Muscle of leg (tissue), 11 donors: Measurements from ENCODE around the gene SLC2A6. TPM values are rescaled to one million over a fixed set of nuclear protein-coding genes. Genes with fewer than 3 reads are reported as not detected.

ENCODE experiments used
- DNase-seq: peaks from one replicate; pipeline ENCODE4 v3.0.0; 2013
- H3K27ac ChIP-seq: one replicate; pipeline ENCODE4 v1.5.1; 2013; ENCODE audit warnings: mild to moderate bottlenecking, low read length, control low read depth
- H3K27me3 ChIP-seq: one replicate; pipeline ENCODE4 v1.6.1; 2013; ENCODE audit warnings: low read length; ENCODE audit not compliant: control insufficient read depth, insufficient read depth
- H3K36me3 ChIP-seq: one replicate; pipeline ENCODE4 v1.6.1; 2013; ENCODE audit warnings: low read length; ENCODE audit not compliant: control insufficient read depth, insufficient read depth
- H3K4me1 ChIP-seq: one replicate; pipeline ENCODE4 v1.6.1; 2013; ENCODE audit warnings: low read length; ENCODE audit not compliant: control insufficient read depth, insufficient read depth
- H3K4me3 ChIP-seq: one replicate; pipeline ENCODE4 v1.5.1; 2013; ENCODE audit warnings: low read length, control low read depth
- H3K9me3 ChIP-seq: replicated peaks from 2 replicates; pipeline ENCODE4 v1.6.1; 2013; ENCODE audit warnings: low read depth, low read length; ENCODE audit not compliant: control insufficient read depth
- WGBS: methylation state at CpG from one replicate; pipeline ENCODE4 v1.1.5; 2013; ENCODE audit warnings: missing lambda C conversion rate; ENCODE audit not compliant: insufficient coverage; 5-methylcytosine and 5-hydroxymethylcytosine counted together
- polyA plus RNA-seq, 8 donors: library from polyadenylated mRNA; unstranded; fragments of 120-200 nt; gene quantifications; one replicate each; pipeline versions ENCODE4 v1.2.1 to v1.2.3, GENCODE V29; 2013; ENCODE audit warnings: inconsistent platforms in 1 of 8, low replicate concordance in 1 of 8; ENCODE audit not compliant: insufficient read length in 8 of 8, insufficient read depth in 1 of 8
- total RNA-seq: library from RNA; stranded (reverse); fragments of 120-200 nt; gene quantifications from one replicate; pipeline ENCODE4 v1.2.4, GENCODE V29; 2013

SLC2A6 gene
- total and polyA plus RNA-seq, 9 donors: 0.44 to 2.1 (median 1.4) TPM

DNA sequence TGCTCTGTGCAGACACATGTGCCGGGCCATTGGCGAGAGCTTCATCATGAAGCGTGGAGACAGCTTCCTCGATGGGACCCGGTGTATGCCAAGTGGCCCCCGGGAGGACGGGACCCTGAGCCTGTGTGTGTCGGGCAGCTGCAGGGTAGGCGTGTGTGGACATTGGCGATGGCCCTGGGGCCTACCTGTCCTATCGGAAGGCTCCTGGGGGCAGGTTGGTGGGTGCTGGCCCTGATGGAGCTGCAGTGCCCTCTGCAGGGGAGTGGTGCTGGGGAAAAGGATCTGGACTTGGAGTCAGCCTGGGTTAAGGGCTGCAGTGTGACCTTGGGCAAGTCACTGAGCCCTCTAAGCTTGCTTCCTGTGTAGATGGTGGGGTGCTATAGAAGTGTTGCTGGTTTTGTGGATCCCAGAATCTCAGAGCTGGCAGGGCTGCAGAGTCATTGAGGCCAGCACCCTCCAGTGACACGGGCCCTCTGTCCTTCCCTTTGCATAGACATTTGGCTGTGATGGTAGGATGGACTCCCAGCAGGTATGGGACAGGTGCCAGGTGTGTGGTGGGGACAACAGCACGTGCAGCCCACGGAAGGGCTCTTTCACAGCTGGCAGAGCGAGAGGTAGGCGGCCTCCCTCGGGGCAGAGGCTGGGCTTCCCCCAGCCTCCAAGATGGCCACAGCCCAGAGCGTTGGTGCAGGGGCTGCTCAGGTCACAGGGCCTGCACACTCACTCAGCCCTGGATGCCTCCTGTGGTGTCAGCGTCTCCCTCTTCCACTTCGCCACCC is 41.0 kb downstream of the SLC2A6 start:
- no peak for DNase-seq
- 91% methylated on average over 20 of the region's 20 CpGs for WGBS
- Histone ChIP-seq H3K9me3 (no peaks in the 10 kb centered on the region), H3K27me3 (no peaks in the 10 kb centered on the region), H3K36me3 (no peaks in the 10 kb centered on the region), H3K4me1 (no peaks in the 10 kb centered on the region), H3K27ac (no peak overlapping the region), H3K4me3 (no peak overlapping the region)

DNA sequence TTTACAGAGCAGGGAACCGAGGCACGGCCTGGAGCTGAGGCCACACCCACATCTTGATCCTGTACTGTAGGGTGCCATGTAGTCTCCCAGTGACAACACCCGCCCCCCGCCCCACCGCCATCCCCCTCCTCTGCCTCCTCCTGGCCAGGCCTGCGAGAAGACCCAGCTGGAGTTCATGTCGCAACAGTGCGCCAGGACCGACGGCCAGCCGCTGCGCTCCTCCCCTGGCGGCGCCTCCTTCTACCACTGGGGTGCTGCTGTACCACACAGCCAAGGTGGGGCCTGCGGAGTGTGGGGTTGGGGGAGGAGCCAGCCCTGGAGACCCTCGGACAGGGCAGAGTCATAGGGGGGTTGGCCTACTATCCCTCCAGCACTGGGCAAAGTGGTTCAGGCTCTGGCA is 42.2 kb downstream of the SLC2A6 start:
- Histone ChIP-seq H3K4me3 (no peak overlapping the region), H3K9me3 (no peaks in the 10 kb centered on the region), H3K36me3 (no peaks in the 10 kb centered on the region), H3K27ac (no peak overlapping the region), H3K27me3 (no peaks in the 10 kb centered on the region), H3K4me1 (no peaks in the 10 kb centered on the region)
- DNase-seq: no peak
- 79% methylated on average over 8 of the region's 16 CpGs for WGBS

DNA sequence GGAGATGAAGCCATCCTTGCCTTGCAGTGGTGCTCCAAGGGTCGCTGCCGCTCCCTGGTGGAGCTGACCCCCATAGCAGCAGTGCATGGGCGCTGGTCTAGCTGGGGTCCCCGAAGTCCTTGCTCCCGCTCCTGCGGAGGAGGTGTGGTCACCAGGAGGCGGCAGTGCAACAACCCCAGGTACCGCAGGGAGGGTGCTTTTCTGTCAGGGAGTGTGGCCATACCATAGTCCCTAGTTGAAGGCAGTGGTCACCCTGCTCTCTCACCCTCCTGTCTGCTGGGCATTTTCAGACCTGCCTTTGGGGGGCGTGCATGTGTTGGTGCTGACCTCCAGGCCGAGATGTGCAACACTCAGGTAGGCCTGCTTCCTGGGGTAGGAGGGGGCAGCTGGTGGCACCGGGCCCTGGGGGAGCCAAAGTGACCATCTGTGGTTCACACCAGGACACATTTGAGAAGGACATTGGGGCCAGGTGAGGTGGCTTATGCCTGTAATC is 45.5 kb downstream of the SLC2A6 start:
- Histone ChIP-seq H3K27ac (no peak overlapping the region), H3K36me3 (no peaks in the 10 kb centered on the region), H3K27me3 (peaks cover 10% of the 10 kb centered on the region), H3K4me1 (no peaks in the 10 kb centered on the region), H3K9me3 (no peaks in the 10 kb centered on the region), H3K4me3 (no peak overlapping the region)
- 83% methylated on average over 11 of the region's 11 CpGs for WGBS
- no peak for DNase-seq

DNA sequence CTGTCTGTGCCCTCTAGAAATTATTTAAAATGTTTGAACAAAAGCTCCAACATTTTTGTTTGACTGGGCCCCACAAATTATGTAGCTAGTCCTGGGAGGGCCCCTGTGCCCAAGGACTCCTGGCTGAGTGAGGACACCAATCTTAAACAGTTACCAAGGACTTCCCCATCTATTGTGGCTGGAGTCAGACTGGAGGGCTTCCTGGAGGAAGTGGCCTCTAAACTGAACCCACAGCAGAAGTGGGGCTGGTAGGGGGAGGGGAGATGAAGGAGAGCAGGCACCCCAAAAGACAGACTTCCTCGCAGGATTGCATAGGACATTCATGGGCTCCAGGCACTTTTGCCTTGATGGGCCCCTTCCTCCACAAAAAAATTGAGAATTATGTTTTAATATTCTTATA is 48.7 kb downstream of the SLC2A6 start:
- Histone ChIP-seq H3K27me3 (peaks cover 22% of the 10 kb centered on the region), H3K27ac (no peak overlapping the region), H3K9me3 (no peaks in the 10 kb centered on the region), H3K4me1 (peaks cover 5% of the 10 kb centered on the region), H3K4me3 (no peak overlapping the region), H3K36me3 (no peaks in the 10 kb centered on the region)
- WGBS: no CpG with 5 or more reads among the region's 1 CpG
- DNase-seq: no peak

DNA sequence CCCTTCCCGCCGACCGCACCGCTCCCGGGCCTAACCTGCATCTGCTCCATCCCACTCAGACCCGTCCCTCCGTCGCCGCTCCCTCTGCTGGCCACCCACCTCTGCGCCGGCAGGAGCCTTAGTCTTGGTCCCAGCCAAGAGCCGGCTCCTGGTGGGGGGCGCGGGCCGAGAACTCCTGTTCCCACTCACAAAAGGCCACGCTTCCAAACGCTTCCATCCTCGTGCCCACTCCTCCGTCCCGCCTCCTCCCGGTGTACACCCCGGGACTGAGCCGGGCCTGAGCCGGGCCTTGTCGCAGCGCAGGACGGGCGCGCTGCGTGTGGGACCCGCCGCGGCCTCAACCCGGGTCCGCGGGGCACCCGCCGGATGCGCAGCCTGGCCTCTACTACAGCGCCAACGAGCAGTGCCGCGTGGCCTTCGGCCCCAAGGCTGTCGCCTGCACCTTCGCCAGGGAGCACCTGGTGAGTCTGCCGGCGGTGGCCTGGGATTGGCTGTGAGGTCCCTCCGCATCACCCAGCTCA is 49.2 kb downstream of the SLC2A6 start:
- H3K27ac ChIP-seq: no peak overlapping the region
- no peaks in the 10 kb centered on the region for H3K36me3 ChIP-seq
- 12% methylated on average over 49 of the region's 49 CpGs for WGBS
- H3K4me3 ChIP-seq: no peak overlapping the region
- H3K27me3 ChIP-seq: peaks cover 22% of the 10 kb centered on the region
- peak; percentile 39 for DNase-seq
- peaks cover 5% of the 10 kb centered on the region for H3K4me1 ChIP-seq
- no peaks in the 10 kb centered on the region for H3K9me3 ChIP-seq

DNA sequence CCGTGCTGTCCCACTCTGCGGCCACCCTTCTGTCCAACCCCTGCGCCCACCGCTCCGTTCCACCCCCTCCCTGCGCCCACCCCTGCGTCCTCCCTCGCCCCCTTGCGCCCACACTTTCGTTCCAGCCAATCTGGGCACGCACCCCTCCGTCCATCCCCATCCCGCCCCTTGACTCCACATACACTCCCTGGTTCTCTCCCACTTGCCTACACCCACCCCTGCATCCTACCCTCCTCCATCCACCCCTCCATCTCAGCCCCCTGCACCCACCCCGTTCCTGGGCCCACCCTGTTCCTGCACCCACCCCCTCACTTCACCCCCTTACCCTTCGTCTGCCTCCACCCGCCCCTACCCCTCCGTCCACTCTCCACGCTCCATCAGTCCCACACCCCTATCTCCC is 49.7 kb downstream of the SLC2A6 start:
- H3K4me1 ChIP-seq: peaks cover 5% of the 10 kb centered on the region
- no peak for DNase-seq
- H3K27me3 ChIP-seq: peaks cover 22% of the 10 kb centered on the region
- no peaks in the 10 kb centered on the region for H3K36me3 ChIP-seq
- H3K4me3 ChIP-seq: no peak overlapping the region
- H3K9me3 ChIP-seq: no peaks in the 10 kb centered on the region
- under 1% methylated on average over 17 of the region's 18 CpGs for WGBS
- H3K27ac ChIP-seq: no peak overlapping the region

DNA sequence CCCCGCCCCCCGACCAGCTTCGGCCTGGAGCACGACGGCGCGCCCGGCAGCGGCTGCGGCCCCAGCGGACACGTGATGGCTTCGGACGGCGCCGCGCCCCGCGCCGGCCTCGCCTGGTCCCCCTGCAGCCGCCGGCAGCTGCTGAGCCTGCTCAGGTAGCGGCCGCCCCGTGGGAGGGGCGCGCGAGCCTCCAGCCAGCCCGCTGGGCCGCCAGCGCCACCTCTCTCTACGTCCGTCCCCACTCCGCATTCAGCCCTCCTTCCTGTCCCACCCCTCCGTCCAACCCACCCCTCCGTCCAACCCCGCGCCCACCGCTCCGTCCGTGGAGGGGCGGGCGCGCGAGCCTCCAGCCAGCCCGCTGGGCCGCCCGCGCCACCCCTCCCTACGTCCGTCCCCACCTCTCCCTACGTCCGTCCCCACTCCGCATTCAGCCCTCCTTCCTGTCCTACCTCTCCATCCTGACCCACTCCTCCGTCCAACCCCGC is 50.2 kb downstream of the SLC2A6 start:
- Histone ChIP-seq H3K9me3 (no peaks in the 10 kb centered on the region), H3K27me3 (peaks cover 22% of the 10 kb centered on the region), H3K4me3 (no peak overlapping the region), H3K4me1 (peaks cover 5% of the 10 kb centered on the region), H3K36me3 (no peaks in the 10 kb centered on the region), H3K27ac (no peak overlapping the region)
- DNase-seq: peak; percentile 64
- under 1% methylated on average over 53 of the region's 57 CpGs for WGBS

DNA sequence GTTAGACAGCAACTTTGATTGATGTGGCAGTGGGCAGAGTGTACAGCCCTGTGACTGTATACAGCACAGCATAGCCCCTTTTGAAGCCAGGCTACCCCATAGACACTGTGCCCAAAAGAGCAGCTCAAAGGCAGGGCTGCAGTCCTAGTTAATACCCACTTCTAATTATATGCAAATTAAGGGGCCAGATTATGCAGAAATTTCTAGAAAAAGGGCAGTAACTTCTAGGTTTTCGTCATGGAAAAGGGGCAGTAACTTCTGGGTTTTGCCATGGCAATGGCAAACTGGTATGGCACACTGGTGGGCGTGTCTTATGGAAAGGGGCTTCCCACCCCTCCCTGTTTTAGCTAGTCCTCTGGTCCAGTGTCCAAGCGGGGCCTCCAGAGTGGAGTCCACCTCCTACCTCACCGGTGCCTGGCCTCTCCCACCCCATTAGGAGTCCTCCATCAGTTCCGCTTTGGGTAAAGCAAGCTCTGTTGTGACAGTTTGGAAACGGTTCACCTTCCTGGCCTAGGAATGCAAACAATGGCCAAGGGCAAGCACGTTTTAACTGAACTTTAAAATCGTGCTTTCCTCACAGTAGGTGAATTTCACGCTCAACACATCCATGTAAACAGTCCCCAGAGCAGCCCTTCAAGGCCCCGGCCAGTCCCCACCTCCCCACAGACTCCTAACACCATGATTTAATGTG is 51.1 kb downstream of the SLC2A6 start:
- 55% methylated on average over 8 of the region's 10 CpGs for WGBS

DNA sequence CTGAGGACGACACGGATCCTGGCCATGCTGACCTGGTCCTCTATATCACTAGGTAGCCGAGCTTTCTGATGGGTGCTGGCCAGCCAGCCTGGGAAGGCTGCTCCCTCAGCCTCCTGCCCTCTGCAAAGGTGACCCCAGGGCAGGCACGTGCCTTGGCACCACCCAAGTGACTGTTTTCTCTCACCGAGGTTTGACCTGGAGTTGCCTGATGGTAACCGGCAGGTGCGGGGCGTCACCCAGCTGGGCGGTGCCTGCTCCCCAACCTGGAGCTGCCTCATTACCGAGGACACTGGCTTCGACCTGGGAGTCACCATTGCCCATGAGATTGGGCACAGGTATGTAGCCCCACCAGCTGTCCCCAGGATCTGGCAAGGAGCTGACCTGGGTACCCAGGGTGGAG is 52.9 kb downstream of the SLC2A6 start:
- DNase-seq: no peak
- no peaks in the 10 kb centered on the region for H3K36me3 ChIP-seq
- no peak overlapping the region for H3K4me3 ChIP-seq
- H3K9me3 ChIP-seq: no peaks in the 10 kb centered on the region
- H3K27ac ChIP-seq: no peak overlapping the region
- H3K27me3 ChIP-seq: peaks cover 22% of the 10 kb centered on the region
- peaks cover 5% of the 10 kb centered on the region for H3K4me1 ChIP-seq
- 93% methylated on average over 8 of the region's 11 CpGs for WGBS

More for the DNA sequence above, 51.1 kb downstream of the SLC2A6 start:
- Histone ChIP-seq H3K27ac (no peak overlapping the region), H3K4me1 (peaks cover 5% of the 10 kb centered on the region), H3K9me3 (no peaks in the 10 kb centered on the region), H3K27me3 (peaks cover 22% of the 10 kb centered on the region), H3K4me3 (no peak overlapping the region), H3K36me3 (no peaks in the 10 kb centered on the region)
- no peak for DNase-seq

DNA sequence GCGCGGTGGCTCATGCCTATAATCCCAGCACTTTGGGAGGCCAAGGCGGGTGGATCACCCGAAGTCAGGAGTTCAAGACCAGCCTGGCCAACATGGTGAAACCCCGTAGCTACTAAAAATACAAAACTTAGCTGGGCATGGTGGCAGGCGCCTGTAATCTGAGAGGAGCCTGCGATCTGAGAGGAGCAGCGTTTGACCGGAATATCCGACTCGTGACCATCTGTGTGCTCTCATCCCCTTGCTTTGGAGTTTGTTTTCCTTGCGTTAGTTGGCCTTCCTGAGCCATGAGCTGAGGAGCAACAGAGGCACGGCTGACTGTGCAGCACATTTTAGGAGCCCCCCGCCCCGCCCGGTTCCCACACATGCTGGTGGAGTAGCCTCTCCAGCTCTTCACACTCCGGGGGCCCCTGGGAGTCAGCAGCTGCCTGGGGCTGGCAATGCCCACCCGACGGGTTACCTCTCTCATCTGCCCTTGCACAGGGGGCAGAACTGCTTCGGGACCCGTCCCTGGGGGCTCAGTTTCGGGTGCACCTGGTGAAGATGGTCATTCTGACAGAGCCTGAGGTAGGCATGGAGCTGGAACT is 53.8 kb downstream of the SLC2A6 start:
- DNase-seq: no peak
- Histone ChIP-seq H3K27me3 (peaks cover 20% of the 10 kb centered on the region), H3K4me3 (no peak overlapping the region), H3K9me3 (no peaks in the 10 kb centered on the region), H3K36me3 (no peaks in the 10 kb centered on the region), H3K27ac (peak overlapping the region; percentile 13), H3K4me1 (peaks cover 5% of the 10 kb centered on the region)
- WGBS: 88% methylated on average over 19 of the region's 22 CpGs
